Left ventricle myocardium superior (tissue), 1 donor: Measurements from ENCODE around the gene PRKAG2. TPM values are rescaled to one million over a fixed set of nuclear protein-coding genes. Genes with fewer than 3 reads are reported as not detected.

Experiments
- ATAC-seq: fragments of 200-7000 bp; cut with Tn5 transposase; one replicate; pipeline ENCODE4 v1.9.1; 2020; ENCODE audit warnings: mild to moderate bottlenecking, moderate library complexity
- DNase-seq: peaks from one replicate; pipeline ENCODE4 v3.0.0-alpha.2; 2020
- intact Hi-C: fragments of 100-400 bp; cut with micrococcal nuclease; formaldehyde crosslinking; loops from one replicate; pipeline ENCODE4 v1.11.0; 2022
- total RNA-seq: library from RNA; stranded (reverse); fragmentation: NEBNext Ultra II Directional; extraction: Animal tissue kit (Norgen Biotek cat#: 25700); gene quantifications from one replicate; pipeline ENCODE4 v1.2.1, GENCODE V29; 2021
- donor health status: DM: no; HTN: yes; CAD: no; lungs with severe emphysema.

The PRKAG2 gene
- total RNA-seq, 1 donor from 2014 or later: 113 TPM

DNA sequence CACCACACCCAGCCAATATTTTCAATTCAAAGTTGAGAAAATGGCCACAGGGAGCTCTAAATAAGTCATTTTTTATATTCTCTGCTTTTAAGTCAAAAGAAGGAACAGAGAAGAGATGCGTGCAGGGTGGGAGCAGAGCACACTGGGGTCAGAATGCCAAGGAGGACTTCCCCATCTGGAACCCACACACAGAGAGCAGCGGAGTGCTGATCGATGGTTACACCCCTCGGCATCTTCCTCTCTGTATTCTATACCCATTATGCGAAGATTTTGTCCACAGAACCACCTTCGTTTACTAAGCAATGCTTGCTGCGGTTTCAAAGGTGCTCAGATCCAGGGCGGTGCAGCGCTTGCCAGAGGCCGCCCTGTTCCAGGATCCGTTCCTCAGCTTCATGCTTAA, 265.9 kb downstream of the PRKAG2 start:
- ATAC-seq (no peak), DNase-seq (no peak)
- intact Hi-C loops: no loop called here

DNA sequence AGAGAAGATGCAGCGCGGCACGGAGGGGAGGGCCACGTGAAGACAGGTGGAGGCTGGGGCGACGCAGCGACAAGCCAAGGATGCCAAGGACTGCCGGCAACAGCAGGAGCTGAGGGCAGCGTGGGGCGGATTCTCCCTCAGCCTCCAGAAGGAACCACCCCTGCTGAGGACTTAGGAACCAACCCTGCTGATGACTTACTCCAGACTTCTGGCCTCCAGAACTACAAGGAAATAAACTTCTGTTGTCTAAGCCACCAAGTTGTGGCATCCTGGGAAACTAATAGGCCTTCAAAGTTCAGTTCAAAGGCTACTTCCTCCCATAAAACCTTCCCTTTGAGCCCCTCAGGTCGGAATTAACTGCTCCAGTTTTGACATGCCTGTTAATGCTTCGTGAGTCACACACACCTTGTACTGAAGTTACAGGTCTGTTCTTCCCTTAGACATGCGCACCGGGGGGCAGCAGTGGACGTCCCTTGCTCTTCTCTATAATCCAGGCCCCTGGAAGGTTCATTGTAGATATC, 268.8 kb downstream of the PRKAG2 start:
- ATAC-seq: peak; percentile 14
- intact Hi-C loops: no loop called here
- no peak for DNase-seq

DNA sequence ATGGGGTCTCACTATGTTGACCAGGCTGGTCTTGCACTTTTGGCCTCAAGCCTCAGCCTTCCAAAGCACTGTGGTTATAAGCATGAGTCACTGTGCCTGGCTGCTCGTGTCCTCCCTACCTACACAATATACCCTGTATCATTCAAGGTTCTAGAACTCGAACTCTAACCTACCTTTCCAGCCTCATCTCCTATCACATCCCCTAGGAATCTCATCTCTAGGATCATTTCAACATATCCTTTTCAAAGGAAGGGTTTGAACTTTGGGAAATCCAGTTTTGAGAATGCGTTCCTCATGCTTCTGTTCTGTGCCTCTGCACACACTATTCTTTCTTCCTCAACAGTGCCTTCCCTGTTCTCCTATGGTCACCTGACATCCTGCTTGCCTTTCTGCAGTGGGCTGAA, 269.4 kb downstream of the PRKAG2 start:
- peak; percentile 16 for ATAC-seq
- no peak for DNase-seq
- intact Hi-C loops: no loop called here

DNA sequence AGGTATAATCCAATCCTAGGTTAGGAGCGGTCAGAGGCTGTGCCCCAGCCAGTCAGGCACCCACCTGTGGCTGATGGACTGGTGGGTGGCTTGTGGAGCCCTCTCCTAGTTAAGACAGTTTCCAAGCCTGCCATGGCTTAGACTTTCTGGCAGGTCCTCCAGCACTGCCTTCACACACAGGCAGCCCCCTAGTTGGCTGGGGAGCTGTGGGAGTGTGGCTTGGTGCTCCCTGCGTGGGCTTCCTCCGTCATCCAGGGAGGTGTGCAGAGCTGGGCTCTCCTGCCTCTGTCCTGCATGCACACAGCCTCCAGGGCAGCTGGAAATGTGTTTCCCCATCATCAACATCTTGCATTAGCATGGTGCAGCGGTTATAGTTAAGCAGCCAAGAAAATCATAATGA, 273.0 kb downstream of the PRKAG2 start:
- ATAC-seq: no peak
- intact Hi-C loops: no loop called here
- no peak for DNase-seq

DNA sequence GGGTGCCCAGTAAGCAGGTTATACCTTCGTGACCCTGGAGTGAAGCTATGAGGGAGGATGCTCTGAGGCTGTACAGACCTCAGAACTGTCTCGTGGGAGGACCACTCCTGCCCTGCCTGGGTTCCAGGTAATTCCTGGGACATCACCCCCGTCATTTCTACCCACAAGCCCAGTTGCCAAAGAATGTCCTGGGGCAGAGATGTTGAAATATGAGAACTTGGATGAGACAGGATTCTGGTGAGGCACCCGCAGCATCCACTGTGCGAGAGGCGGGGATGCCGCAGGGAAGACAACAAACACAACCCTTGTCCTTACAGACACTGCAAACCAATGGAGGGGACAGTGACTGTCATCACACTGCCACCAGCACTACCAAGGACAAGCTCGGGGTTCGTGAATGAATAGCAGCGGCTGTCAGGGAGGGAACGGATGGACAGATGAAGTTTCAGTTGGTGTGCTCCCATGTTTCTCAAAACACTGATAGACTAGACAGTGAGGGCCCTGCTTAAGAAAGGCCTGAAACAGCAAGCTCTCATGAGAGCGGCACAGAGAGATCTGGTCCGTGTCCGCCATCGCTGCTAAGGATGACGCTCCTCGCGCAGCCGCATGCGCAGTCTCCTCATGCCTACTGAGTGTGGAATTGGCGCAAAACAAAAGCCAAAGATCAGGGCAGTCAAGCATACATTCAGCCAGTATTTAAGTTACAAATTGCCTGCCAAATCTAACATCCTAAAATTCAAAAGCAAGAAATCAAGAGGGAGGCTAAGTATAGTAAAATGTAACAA, 275.2 kb downstream of the PRKAG2 start:
- intact Hi-C loops: no loop called here
- DNase-seq (no peak), ATAC-seq (no peak)

DNA sequence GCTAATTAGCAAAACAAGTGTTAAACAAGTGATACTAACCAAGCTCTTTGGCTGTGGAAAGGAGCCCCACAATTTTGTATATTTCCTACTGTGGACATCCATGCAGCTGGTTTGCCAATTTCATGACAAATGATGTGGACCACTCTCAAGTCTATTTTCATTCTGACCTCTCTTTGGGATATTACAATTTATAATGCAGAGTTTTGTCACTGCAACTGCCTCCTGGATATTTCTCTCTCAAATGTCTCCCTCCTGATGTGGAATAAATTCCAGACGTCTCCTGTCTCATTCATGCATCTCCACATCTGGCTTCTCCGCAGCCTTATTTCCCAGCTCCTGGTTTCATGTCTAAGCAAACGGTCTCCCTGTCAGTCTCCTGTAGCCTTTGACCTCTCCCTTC, 276.6 kb downstream of the PRKAG2 start:
- intact Hi-C loops: no loop called here
- ATAC-seq (peak; percentile 2), DNase-seq (no peak)

DNA sequence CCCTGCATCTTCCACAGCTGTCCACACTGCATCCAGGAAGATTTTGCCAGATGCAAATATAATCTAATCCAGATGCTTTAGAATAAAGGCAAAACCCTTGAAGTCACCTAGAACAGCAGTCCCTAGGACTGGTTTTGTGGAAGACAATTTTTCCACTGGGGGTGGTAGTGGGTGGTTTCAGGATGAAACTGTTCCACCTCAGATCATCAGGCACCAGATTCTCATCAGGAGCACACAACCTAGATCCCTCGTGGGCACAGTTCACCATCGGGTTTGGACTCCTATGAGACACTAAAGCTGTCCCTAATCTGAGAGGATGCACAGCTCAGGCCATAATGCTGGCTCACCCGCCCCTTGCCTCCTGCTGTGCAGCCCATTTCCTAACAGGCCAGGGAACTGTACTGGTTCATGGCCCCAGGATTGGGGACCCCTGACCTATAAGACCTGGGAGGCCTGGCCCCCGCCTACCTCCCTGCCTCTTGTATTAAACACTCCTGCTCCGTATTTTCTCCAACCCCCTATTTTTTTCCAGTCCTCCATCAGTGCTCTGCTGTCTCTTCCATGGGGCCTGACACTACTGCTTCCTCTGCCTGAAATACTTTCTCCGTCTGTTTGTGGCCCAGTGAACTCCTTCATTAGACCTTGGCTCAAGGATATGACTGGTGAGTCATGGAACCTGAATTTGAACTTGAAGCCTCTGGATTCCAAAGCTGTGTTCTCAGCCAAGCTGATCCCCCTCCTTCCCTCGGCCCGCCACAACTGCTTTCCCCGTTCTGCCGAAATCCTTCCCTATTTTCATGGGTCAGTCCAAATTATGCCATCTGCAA, 277.3 kb downstream of the PRKAG2 start:
- DNase-seq (no peak), ATAC-seq (peak; percentile 92)
- intact Hi-C loops: no loop called here

DNA sequence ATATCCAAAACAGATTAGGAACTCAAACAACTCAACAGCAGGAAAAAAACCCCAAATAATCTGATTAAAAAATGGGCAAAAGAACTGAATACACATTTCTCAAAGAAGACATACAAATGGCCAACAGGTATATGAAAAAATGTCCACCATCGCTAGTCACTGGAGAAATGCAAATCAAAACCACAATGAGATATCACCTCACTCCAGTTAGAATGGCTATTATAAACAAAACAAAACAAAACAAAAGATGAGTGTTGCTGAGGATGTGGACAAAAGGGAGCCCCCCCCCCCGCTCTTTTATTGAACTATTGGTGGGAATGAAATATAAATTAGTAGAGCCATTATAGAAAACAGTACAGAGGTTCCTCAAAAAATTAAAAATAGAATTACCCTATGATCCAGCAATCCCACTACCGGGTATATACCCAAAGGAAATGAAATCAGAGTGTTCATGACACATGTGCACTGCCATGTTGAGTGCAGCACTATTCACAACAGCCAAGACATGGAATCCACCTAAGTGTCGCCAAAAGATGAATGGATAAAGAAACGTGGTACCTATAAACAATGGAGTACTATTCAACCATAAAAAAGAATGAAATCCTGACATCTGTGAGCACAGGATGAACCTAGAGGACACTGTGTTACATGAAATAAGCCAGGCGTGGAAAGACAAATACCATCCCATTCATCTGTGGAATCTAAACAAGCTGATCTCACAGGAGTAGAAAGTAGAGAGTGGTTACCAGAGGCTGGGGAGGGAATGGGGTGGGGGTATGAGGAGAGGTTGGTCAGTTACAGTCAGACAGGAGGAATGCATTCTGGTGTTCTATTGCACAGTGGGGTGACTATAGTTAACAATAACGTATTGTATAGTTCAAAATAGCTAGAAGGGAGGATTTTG, 279.1 kb downstream of the PRKAG2 start:
- ATAC-seq (peak; percentile 23), DNase-seq (no peak)
- intact Hi-C loops: no loop called here

DNA sequence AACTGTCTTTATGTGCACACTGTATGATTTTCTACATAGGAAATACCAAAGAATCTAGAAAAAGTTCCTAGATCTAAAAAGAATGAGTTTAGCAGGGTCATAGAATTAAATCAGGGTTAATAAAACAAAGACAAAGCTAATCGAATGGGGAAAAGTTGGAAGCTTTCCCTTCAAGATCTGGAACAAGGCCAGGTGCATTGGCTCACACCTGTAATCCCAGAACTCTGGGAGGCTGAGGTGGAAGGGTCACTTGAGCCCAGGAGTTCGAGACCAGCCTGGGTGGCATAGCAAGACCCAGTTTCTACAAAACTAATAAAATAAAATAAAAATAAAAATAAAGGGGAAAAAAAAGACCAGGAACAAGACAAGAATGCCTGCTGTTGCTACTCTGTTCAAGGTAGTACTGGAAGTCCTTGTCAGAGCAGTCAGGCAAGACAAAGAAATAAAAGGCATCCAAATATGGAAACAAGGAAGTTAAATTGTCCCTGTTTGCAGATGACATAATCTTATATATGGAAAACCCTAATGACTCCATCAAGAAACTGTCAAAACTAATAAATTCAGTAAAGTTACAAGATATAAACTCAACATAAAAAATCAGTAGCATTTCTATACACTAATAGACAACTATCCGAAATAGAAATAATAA, 281.1 kb downstream of the PRKAG2 start:
- no peak for DNase-seq
- intact Hi-C loops: no loop called here
- no peak for ATAC-seq

DNA sequence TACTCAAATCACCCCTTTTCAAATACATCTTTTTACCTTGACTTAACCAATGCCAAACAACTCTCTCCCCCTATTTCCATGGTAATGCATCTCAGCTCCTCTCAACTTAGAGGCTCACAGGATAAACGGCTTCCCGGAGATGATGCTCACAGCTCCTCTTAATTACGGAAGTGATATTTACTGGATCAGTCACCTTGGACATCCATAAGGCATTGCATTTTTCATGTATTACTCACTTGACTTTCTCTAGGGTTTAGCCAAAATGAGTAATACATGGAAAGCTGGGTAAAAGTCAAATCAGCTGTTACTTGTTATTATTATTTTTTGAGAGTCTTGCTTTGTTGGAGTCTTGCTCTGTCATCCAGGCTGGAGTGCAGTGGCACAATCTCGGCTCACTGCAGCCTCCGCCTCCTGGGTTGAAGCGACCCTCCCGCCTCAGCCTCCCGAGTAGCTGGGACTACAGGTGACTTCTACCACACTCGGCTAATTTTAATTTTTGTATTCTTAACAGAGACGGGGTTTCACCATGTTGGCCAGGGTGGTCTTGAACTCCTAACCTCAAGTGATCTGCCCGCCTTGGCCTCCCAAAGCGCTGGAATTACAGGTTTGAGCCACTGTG, 283.9 kb downstream of the PRKAG2 start:
- ATAC-seq: no peak
- no peak for DNase-seq
- intact Hi-C loops: no loop called here

DNA sequence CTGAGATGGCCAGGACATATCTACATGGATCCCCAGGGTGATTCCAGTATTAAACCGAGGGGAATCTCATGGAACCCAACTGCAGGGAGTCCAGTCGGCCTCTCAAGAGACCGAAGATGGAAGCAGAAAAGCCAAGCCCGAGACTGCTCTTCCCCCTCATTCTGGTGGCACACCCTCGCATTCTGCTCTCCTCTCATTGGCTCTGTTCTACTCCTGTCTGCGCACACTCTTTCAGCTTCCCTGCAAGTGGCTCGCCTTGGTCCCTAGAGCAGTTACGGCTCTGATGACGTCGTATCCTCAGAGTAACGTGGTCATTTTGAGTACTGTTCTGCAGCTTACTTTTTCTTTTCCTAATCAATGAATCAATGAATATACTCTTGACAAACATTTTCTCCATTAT, 284.6 kb downstream of the PRKAG2 start:
- intact Hi-C loops: no loop called here
- ATAC-seq (no peak), DNase-seq (no peak)

DNA sequence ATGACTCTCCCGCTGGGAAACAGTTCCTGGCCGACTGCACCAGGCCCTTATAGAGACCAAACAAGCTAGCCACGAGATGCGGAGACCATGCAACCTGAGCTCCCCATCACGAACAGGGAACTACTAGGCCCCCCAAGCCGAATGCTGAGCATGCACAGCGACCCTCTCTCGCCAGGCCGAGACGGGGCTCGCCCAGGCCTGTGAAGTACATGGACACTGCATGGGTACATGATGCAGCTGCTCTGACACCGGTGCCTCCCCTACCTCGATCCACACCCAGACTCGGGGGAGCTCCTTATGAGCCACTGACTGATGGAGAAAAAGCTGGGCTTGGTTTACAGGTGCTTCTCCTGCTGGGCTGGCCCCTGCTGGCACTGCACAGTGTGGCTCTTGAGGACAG, 285.0 kb downstream of the PRKAG2 start:
- intact Hi-C loops: no loop called here
- no peak for DNase-seq
- no peak for ATAC-seq

DNA sequence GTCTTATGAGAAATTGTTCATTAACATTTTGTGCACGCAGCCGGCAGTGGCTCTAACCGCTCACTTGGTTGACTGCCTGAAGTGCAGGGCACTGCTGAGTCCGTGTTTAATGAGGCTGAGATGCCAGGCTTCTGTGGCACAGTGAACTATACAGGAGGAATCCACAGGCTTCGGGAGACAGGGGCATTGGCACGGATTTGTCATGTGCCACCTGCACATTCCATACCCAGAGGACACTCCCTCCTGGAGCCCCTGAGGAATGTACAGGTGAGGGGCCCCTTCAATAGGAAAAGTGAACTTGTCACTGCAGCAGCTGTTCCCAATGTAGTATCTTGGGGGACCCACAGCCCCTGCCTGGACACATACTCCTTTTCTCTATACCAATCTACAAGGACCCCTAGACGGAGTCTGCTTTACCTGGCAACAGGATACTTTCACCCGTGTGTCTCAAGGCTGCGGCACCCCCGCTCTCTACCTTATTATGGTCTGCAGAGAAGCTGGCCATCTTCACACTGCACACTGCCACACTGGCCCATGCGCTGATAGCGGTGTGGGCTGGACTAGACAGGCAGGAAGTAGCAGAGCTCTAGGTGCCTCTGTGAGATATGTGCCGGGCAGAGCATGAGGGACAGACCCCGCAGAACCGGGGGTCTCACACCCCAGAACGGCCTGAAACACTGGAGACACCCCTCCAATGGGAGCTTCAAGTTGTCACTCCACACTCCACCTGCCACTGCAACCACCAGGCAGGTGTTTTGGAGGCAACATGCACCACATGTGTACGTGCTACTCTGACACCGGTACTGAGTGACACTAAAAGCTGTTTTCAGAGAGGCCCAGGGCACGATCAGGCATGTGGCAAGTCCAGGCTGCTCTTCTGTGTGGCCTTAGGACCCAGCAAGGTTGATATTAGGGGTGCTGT, 285.8 kb downstream of the PRKAG2 start:
- ATAC-seq (peak; percentile 31), DNase-seq (no peak)
- intact Hi-C loops: no loop called here

DNA sequence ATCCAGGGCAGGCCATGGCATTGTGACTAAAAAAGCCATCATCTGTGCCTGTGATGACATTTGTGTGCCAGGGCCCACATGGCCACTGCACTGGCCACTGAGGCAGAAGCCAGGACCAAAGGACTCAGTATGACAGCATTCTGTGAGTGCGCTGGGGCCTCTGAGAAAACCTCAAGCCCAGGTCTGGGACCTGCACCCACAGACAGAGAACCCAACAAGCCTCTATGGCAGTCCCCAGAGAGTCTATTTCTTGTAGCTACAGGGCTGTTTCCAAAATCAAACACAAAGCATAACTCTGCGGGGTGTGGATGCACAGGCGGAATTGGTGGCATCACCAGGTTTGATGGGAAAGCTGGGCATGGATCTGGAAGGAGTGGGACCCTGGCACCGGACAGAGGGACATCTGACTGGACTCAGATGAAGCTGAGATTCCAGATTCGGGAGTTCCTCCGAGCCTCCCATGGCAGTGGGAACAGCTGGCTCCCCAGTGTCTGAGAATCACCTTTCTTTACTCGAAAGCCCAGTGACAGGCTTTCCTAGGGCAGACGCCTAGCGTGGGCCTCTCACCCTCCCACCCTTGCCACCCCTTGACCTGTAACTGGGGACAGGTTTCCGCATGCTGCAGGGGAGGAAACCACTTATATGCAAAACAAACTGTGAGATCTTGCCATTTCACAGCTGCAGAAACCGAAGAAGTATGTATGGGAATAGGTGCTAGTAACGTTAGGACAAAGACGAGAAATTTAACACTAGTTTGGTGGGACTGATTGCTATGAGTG, 286.7 kb downstream of the PRKAG2 start:
- DNase-seq (no peak), ATAC-seq (no peak)
- intact Hi-C loops: no loop called here

DNA sequence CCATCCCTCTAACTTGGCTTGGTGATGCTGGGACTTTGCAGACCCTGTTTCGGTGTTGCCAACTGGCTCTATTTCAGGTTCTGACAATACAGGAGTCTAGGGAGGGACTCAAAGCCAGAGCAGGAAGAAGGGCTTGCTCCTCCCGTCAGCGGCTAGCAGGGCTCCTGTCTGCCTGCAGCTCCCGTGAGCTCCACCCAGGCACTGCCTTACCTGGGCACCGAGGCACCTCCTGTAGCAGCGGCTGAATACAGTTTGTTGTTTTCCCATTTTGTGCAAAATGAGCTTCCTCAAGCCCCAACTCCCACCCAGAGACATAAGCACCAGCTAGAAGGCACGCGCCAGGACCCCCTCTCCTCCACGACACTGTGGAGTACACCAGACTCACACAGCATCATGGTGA, 287.9 kb downstream of the PRKAG2 start:
- no peak for DNase-seq
- ATAC-seq: no peak
- intact Hi-C loops: no loop called here

DNA sequence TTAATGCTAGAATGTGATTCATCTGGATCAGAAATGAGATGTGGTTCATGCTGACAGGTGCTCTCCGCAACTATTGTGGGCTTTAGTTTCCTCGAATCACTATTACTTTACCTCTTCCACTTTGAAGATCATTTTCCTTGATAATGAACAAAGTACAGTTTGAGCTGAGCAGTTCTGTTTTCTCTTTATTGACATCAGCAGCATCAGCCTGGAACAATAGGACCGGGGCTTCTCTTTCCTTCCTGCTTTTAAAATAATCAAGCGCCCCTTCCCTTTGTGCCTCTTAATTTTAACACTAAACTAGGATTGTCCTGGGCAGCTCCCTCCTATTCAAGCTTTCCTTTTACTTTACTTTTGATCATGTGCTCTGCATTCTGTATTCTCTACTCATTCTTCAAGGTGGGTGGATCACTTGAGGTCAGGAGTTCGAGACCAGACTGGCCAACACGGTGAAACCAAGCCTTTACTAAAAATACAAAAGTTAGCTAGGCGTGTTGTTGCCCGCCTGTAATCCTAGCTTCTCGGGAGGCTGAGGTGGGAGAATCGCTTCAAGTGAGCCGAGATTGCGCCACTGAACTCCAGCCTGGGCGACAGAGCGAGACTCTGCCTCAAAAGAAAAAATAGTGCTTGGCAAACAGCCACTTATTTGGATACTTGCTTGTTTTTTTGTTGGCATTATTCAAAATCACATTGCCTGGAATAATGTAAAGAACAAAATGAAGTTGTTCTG, 290.2 kb downstream of the PRKAG2 start:
- intact Hi-C loops: no loop called here
- no peak for DNase-seq
- no peak for ATAC-seq
